Body of pancreas (tissue), 4 donors: Measurements from ENCODE around the gene NR3C2. TPM values are rescaled to one million over a fixed set of nuclear protein-coding genes. Genes with fewer than 3 reads are reported as not detected.

Experiments used
- ATAC-seq: fragments of 150-250 bp; one replicate; pipeline ENCODE4 v1.9.1; 2016
- DNase-seq, 4 donors: peaks; one replicate each; pipeline ENCODE4 v3.0.0-alpha.2; 2019
- H3K27ac ChIP-seq, 4 donors: fragments of 200-600 bp; sonication (generic); 1 replicate in 3 of 4; 2 replicates in 1 of 4; pipeline versions ENCODE4 v1.5.1 to v1.6.1; 2016 to 2019; ENCODE audit warnings: mild to moderate bottlenecking in 1 of 4, mixed read lengths in 1 of 4, moderate library complexity in 1 of 4
- H3K27me3 ChIP-seq, 2 donors: fragments of 200-600 bp; sonication (generic); one replicate each; pipeline ENCODE4 v1.6.0; 2016; ENCODE audit warnings: mild to moderate bottlenecking in 1 of 2
- H3K36me3 ChIP-seq, 2 donors: fragments of 200-600 bp; sonication (generic); replicated peaks in 1 of 2; 2 replicates each; pipeline ENCODE4 v1.5.1; 2016; ENCODE audit warnings: low read depth in 2 of 2; ENCODE audit not compliant: insufficient read depth in 1 of 2
- H3K4me1 ChIP-seq: fragments of 200-600 bp; sonication (generic); one replicate; pipeline ENCODE4 v1.6.0; 2016
- H3K4me3 ChIP-seq, 2 donors: fragments of 200-600 bp; sonication (generic); 1 replicate in 1 of 2; 2 replicates in 1 of 2; pipeline ENCODE4 v1.5.1; 2016 to 2019
- H3K9me3 ChIP-seq, 3 donors: fragments of 200-600 bp; sonication (generic); 1 replicate in 2 of 3; 2 replicates in 1 of 3; pipeline ENCODE4 v1.5.1; 2016
- CTCF ChIP-seq, 7 experiments: fragments of 450-650 bp in 4 of 7; fragments of 200-600 bp in 3 of 7; sonication (generic) in 3 of 7; IDR thresholded peaks; one replicate each; pipeline ENCODE4 v1.5.1; 2016 to 2019; ENCODE audit warnings: antibody characterized with exemption in 7 of 7
- POLR2A ChIP-seq, 3 donors: fragments of 450-650 bp; IDR thresholded peaks; one replicate each; pipeline ENCODE4 v1.6.1; 2016; ENCODE audit warnings: antibody characterized with exemption in 3 of 3, mild to moderate bottlenecking in 2 of 3
- WGBS, 2 donors: methylation state at CpG; one replicate each; pipeline ENCODE4 v1.1.5; 2017; 5-methylcytosine and 5-hydroxymethylcytosine counted together
- intact Hi-C: fragments of 100-400 bp; cut with DNase I; formaldehyde crosslinking; loops from one replicate; pipeline ENCODE4 v1.15.1; 2023
- total RNA-seq, 2 donors: library from RNA; depleted of rRNA; stranded (reverse); fragments of >200 nt; gene quantifications; one replicate each; pipeline ENCODE4 v1.1.0, GENCODE V29; 2016

The NR3C2 gene
- total RNA-seq, 2 donors from 2014 or later, result 14.8 to 18.8 TPM

GRCh38 chr4:148076964-148077363 is 365.2 kb downstream of the NR3C2 start:
- Histone ChIP-seq H3K4me3 (no peak overlapping the region), H3K9me3 (no peaks in the 10 kb centered on the region), H3K27me3 (no peaks in the 10 kb centered on the region), H3K36me3 (no peaks in the 10 kb centered on the region), H3K4me1 (no peaks in the 10 kb centered on the region), H3K27ac (no peak overlapping the region)
- intact Hi-C loops, result no loop called here
- DNase-seq (no peak), ATAC-seq (no peak)
- TF ChIP-seq CTCF (IDR thresholded peaks at IDR 0.05) (no peak), POLR2A (IDR thresholded peaks at IDR 0.05) (no peak)
- 94 to 99% methylated on average over 5 of the region's 5 CpGs for WGBS, 2 donors

GRCh38 chr4:148075438-148075837 is 366.8 kb downstream of the NR3C2 start:
- no peak overlapping the region for H3K27ac ChIP-seq
- H3K4me3 ChIP-seq, result no peak overlapping the region
- DNase-seq (no peak), ATAC-seq (no peak)
- no peaks in the 10 kb centered on the region for H3K9me3 ChIP-seq
- intact Hi-C loops, result no loop called here
- no peaks in the 10 kb centered on the region for H3K4me1 ChIP-seq
- WGBS, 2 donors, result 94 to 98% methylated on average over 3 of the region's 3 CpGs
- H3K36me3 ChIP-seq, result no peaks in the 10 kb centered on the region
- TF ChIP-seq POLR2A (IDR thresholded peaks at IDR 0.05) (no peak), CTCF (IDR thresholded peaks at IDR 0.05) (no peak)
- no peaks in the 10 kb centered on the region for H3K27me3 ChIP-seq

GRCh38 chr4:148074462-148074861 is 367.8 kb downstream of the NR3C2 start:
- H3K4me3 ChIP-seq, result no peak overlapping the region
- H3K4me1 ChIP-seq, result peaks cover 6% of the 10 kb centered on the region
- ATAC-seq (no peak), DNase-seq (no peak)
- H3K36me3 ChIP-seq, result no peaks in the 10 kb centered on the region
- intact Hi-C loops, result no loop called here
- TF ChIP-seq POLR2A (IDR thresholded peaks at IDR 0.05), result no peak
- no peak for TF ChIP-seq CTCF (IDR thresholded peaks at IDR 0.05)
- 92 to 99% methylated on average over 4 to 5 of the region's 5 CpGs for WGBS, 2 donors
- H3K9me3 ChIP-seq, result no peaks in the 10 kb centered on the region
- no peaks in the 10 kb centered on the region for H3K27me3 ChIP-seq
- H3K27ac ChIP-seq, result no peak overlapping the region

GRCh38 chr4:148073349-148073748 is 368.9 kb downstream of the NR3C2 start:
- Histone ChIP-seq H3K27ac (no peak overlapping the region), H3K4me3 (no peak overlapping the region), H3K36me3 (no peaks in the 10 kb centered on the region), H3K9me3 (no peaks in the 10 kb centered on the region), H3K27me3 (no peaks in the 10 kb centered on the region), H3K4me1 (peaks cover 6% of the 10 kb centered on the region)
- DNase-seq (no peak), ATAC-seq (no peak)
- 89 to 97% methylated on average over 6 of the region's 6 CpGs for WGBS, 2 donors
- TF ChIP-seq POLR2A (IDR thresholded peaks at IDR 0.05) (no peak), CTCF (IDR thresholded peaks at IDR 0.05) (no peak)
- intact Hi-C loops, result no loop called here

GRCh38 chr4:148072789-148073188 is 369.4 kb downstream of the NR3C2 start:
- 91 to 94% methylated on average over 9 of the region's 9 CpGs for WGBS, 2 donors
- TF ChIP-seq POLR2A (IDR thresholded peaks at IDR 0.05), result no peak
- TF ChIP-seq CTCF (IDR thresholded peaks at IDR 0.05), result no peak
- H3K36me3 ChIP-seq, result no peaks in the 10 kb centered on the region
- no peaks in the 10 kb centered on the region for H3K27me3 ChIP-seq
- intact Hi-C loops, result no loop called here
- H3K4me3 ChIP-seq, result no peak overlapping the region
- H3K4me1 ChIP-seq, result peaks cover 6% of the 10 kb centered on the region
- ATAC-seq, result peak; percentile 24
- no peak overlapping the region for H3K27ac ChIP-seq
- no peak for DNase-seq
- H3K9me3 ChIP-seq, result no peaks in the 10 kb centered on the region
